Measurements from ENCODE around the gene HDAC11. TPM values are rescaled to one million over a fixed set of nuclear protein-coding genes. Genes with fewer than 3 reads are reported as not detected.

Gene HDAC11
- total RNA-seq, 4 donors from 2014 or later, result 7.4 to 20.6 (median 11.7) TPM

DNA sequence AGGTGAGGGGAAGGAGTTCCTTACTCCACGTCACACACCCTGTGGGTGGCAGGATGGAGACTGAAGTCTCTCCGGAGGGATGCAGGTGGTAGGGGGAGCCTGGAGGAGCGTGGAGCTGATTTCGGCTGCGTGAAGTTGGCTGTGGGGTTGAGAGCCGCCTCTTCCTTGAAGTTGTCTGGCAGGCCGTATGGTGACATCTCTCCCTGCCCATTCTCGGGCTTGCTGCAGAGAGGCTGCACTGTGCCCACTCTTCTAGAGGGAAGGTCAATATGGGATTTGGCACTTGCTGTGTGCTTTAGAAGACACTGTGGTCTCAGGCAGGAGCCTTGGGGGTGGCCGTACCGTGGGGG, 55.4 kb downstream of the HDAC11 start:
- intact Hi-C loops (cut with DNase I; ENCODE audit: low total_unique reads), result no loop called here

DNA sequence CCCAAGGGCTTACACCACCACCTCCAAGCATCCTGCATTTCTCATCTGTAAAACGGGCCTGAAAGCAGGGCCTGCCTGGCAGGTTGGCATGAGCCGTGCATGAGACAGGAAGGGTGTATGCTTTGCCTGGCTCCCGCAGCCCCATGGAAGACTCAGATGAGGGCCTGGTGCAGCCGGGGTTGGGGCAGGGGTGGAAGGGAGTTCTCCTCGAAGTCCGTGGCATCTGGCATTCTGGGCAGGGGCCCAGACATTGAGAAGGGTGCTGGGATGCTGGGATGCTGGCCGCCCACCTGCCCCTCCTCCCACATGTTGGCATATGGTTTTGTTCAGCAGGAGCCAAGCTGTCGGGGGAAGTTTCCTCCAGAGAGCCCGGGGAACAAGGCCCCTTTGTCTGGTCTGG, 55.8 kb downstream of the HDAC11 start:
- Histone ChIP-seq H3K4me3 (no peak overlapping the region), H3K9me3 (no peaks in the 10 kb centered on the region), H3K4me1 (no peaks in the 10 kb centered on the region), H3K27me3 (no peaks in the 10 kb centered on the region), H3K36me3 (no peaks in the 10 kb centered on the region), H3K27ac (no peak overlapping the region)
- no peak for DNase-seq
- intact Hi-C loops (cut with DNase I; ENCODE audit: low total_unique reads), result no loop called here
- TF ChIP-seq, protein P1, sequence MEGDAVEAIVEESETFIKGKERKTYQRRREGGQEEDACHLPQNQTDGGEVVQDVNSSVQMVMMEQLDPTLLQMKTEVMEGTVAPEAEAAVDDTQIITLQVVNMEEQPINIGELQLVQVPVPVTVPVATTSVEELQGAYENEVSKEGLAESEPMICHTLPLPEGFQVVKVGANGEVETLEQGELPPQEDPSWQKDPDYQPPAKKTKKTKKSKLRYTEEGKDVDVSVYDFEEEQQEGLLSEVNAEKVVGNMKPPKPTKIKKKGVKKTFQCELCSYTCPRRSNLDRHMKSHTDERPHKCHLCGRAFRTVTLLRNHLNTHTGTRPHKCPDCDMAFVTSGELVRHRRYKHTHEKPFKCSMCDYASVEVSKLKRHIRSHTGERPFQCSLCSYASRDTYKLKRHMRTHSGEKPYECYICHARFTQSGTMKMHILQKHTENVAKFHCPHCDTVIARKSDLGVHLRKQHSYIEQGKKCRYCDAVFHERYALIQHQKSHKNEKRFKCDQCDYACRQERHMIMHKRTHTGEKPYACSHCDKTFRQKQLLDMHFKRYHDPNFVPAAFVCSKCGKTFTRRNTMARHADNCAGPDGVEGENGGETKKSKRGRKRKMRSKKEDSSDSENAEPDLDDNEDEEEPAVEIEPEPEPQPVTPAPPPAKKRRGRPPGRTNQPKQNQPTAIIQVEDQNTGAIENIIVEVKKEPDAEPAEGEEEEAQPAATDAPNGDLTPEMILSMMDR (IDR thresholded peaks at IDR 0.05), result no peak
- TF ChIP-seq POLR2A (IDR thresholded peaks at IDR 0.05), result no peak

More for the DNA sequence above, 55.4 kb downstream of the HDAC11 start:
- DNase-seq, result peak in 1 of 2 donors; percentile 8
- Histone ChIP-seq H3K4me1 (no peaks in the 10 kb centered on the region), H3K4me3 (no peak overlapping the region), H3K9me3 (no peaks in the 10 kb centered on the region), H3K27me3 (no peaks in the 10 kb centered on the region), H3K27ac (no peak overlapping the region), H3K36me3 (no peaks in the 10 kb centered on the region)
- TF ChIP-seq POLR2A (IDR thresholded peaks at IDR 0.05), result no peak
- TF ChIP-seq, protein P1 (IDR thresholded peaks at IDR 0.05), result no peak

DNA sequence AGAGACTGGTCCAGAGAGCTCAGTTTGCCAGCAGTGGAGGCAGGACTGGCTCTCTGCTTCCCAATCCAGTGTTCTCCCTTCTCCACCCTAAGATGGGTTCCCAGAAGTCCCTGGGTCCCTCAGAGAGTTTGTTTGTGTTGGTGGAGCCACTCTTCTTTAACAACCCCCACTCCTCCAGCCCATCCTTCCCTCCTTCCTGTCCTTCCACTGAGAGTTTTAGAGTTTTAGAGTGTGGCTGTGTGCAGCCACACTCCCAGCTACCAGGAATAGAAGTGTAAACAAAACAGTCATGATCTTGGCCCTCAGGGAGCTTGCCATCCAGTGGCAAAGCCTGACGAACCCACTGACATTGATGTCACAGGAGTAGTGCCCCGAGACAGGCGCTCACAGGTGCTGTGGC, 56.3 kb downstream of the HDAC11 start:
- H3K4me3 ChIP-seq, result no peak overlapping the region
- intact Hi-C loops (cut with DNase I; ENCODE audit: low total_unique reads), result no loop called here
- H3K27me3 ChIP-seq, result no peaks in the 10 kb centered on the region
- no peaks in the 10 kb centered on the region for H3K9me3 ChIP-seq
- peak in 1 of 2 donors; percentile 10 for DNase-seq
- TF ChIP-seq, protein P1 (IDR thresholded peaks at IDR 0.05), result no peak
- TF ChIP-seq POLR2A (IDR thresholded peaks at IDR 0.05), result no peak
- no peaks in the 10 kb centered on the region for H3K4me1 ChIP-seq
- no peaks in the 10 kb centered on the region for H3K36me3 ChIP-seq
- H3K27ac ChIP-seq, result no peak overlapping the region

DNA sequence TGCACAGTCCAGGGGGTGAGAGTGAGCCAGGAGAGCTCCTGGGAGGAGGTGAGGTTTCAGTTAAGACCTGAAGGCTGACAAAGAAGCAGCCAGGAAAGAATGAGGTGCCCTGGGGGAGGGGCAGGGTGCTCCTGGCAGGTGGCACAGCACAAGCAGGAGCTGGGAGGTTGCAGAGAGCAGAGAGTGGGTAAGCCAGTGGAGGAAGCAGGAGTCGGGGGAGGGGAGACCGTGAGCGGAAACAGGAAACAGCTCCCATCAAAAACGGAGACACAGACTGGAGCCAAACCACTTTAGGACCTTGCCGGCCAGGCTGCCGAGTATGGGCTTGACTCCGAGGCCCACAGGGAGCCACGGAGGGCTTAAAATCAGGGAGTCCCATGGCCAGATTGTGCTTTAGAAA, 56.7 kb downstream of the HDAC11 start:
- no peaks in the 10 kb centered on the region for H3K4me1 ChIP-seq
- no peak overlapping the region for H3K27ac ChIP-seq
- DNase-seq, result no peak
- H3K4me3 ChIP-seq, result no peak overlapping the region
- intact Hi-C loops (cut with DNase I; ENCODE audit: low total_unique reads), result no loop called here
- no peaks in the 10 kb centered on the region for H3K36me3 ChIP-seq
- H3K9me3 ChIP-seq, result no peaks in the 10 kb centered on the region
- TF ChIP-seq, protein P1 (IDR thresholded peaks at IDR 0.05), result no peak
- TF ChIP-seq POLR2A (IDR thresholded peaks at IDR 0.05), result no peak
- H3K27me3 ChIP-seq, result no peaks in the 10 kb centered on the region

DNA sequence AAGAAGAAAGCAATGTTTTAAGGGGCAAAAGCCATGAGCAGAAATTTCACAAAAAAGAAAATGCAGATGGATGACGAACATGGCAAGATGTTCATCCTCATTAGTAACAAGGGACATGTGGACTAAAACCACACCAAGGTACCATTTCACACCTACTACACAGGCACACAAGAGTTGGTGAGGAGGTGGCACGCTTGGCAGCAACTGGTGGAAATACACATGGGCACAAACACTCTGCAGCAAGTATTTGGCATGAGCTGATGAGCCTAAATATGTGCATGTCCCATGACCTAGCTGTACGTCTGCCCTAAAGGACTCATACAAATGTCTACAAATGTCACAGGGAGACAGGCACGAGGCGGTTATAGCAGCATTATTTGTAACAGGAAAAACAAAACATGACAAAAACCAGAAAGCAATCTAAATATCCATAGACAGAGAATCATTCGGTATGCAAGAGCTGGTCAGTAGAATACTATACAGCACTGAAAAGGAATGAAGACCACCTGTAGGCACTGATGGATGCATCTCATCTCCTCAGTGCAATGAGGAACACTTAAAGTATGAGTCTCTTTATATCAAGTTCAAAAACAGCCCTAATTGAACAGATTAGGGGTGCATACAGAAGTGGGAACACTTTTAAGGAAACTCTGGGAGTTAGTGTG, 57.3 kb downstream of the HDAC11 start:
- H3K27me3 ChIP-seq, result no peaks in the 10 kb centered on the region
- no peaks in the 10 kb centered on the region for H3K4me1 ChIP-seq
- DNase-seq, result no peak
- H3K4me3 ChIP-seq, result no peak overlapping the region
- intact Hi-C loops (cut with DNase I; ENCODE audit: low total_unique reads), result no loop called here
- no peaks in the 10 kb centered on the region for H3K36me3 ChIP-seq
- no peak overlapping the region for H3K27ac ChIP-seq
- no peaks in the 10 kb centered on the region for H3K9me3 ChIP-seq
- TF ChIP-seq, protein P1 (IDR thresholded peaks at IDR 0.05), result no peak
- TF ChIP-seq POLR2A (IDR thresholded peaks at IDR 0.05), result no peak

Data from uterus (tissue), 4 donors.